Stimulated activated CD8-positive, alpha-beta memory T cell treated with anti-CD3 and anti-CD28 coated beads, Interleukin-7, amount 100 ng/mL, for 1 hour (primary cell): ENCODE measurements around the gene MAP2K4.
"Not testable (repeated sequence)": the region's sequence is repeated elsewhere in the genome, so short reads cannot be mapped to it uniquely, and the experiment has no call there.

Experiments
- DNase-seq, 2 donors: peaks; one replicate each; pipeline ENCODE4 v3.0.0-alpha.2; 2020; ENCODE audit warnings: low read depth in 2 of 2

The MAP2K4 gene

GRCh38 chr17:12020642-12021622 is at the start of gene MAP2K4:
MAP2K4 (plus strand) TSS chr17:12020877; CDS start chr17:12020887, 10 bp downstream.
- DNase-seq: peak; percentile 96 to 97

GRCh38 chr17:11972741-11973140 is 47.9 kb upstream of the MAP2K4 start:
- DNase-seq: not testable (repeated sequence)

- no peak for DNase-seq
Observed at GRCh38 chr17:11979795-11980194, 40.9 kb upstream of the MAP2K4 start.

DNA sequence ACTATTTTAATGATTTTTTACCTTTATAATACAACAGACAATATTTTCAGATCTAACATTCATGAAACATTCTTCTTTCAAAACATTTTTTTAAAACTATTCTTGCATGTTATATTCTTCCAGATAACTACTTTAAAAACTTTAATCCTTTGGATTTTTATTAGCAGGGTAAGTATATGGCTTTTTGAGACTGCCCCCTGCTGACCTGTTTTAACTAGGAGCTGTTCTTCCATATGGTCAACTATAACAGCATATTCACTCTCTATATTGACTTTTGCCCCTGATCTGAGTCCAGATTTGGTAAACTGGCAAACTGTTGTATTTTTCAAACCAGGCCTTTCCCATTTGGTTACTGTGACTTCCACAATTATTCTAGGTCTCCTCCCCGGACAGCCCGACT is 39.9 kb upstream of the MAP2K4 start:
- DNase-seq: no peak

GRCh38 chr17:11981862-11982261 is 38.8 kb upstream of the MAP2K4 start:
- DNase-seq: no peak

DNA sequence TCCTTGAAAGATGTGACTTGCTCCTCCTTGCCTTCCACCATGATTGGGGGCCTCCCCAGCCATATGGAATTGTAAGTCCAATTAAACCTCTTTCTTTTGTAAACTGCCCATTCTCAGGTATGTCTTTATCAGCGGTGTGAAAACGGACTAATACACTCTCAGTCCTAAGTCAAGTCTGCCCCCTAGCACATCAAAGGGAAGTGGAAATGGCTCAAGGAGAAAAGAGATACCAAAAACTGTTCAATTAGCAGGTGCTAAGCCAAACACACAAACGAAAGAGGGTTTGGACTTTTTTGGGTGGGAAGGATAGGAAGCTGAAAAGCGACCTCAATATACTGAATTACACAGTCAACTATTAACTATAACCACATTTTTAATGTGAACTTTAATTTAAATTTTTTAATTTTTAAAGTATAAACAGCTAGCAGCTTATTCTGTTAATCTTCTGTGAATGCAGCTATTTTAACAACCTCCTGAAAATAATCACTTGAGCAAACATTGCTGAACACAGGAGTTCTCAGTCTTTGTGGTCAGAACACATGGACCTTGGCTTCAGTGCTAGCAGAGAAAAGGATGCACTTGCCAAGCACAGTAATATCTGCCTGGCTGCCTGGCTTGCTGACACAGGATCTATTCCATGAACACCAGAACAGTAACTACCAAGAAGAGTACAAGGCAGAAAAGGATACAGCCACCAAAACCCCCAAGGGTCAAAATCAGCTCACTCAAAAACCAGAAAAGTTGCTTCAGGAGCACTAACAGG is 34.3 kb upstream of the MAP2K4 start:
- DNase-seq: no peak

DNA sequence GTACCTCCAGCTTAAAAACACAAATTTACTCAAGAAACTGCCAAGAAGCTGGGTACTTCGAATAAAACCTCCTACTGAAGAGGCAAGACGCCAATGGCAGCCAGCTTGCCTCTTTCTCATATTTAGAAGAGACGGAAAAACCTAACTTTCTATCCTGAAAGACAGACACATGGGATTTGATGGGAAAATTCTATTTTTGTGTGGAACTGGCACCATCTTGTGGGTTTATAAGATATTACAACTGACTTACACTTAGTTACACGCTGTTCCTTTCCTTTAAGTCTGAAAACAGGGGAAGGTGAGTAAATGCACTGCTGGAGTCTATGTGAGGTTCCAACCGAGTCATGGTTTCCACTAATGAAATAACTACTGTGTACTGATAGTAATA is 33.7 kb upstream of the MAP2K4 start:
- no peak for DNase-seq

DNA sequence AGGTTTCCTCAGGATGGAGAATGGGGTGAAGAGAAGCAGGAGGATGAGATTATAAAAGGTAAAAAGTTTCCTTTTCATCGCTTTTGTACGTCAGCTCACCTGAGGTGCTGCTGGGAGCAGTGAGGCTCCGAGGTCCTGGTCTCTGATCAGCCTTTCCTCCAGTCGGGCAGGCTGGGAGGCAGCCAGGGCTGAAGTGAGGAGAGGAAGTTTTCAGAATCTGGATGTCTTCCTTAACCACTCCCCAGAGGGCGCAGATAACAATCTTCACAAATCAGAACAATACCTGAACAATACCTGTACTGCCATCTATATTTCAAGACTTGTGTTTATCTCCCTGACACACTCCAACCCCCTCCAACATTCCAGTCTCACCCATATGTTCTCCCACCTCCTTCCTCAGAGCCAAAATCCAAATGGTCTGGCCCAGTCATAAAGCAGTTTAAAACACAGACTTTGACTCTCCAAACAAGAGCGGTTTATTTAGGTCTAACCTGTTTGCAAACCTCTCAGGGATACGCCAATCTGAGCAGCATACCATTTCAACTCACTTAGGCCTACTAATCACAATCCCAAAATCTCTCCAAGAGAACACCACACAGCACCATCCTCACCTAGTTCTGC is 30.2 kb upstream of the MAP2K4 start:
- DNase-seq: no peak

- DNase-seq: no peak
Observed at GRCh38 chr17:11991461-11991860, 29.2 kb upstream of the MAP2K4 start.

GRCh38 chr17:11996722-11997146 is 23.9 kb upstream of the MAP2K4 start:
- DNase-seq: peak; percentile 13

DNA sequence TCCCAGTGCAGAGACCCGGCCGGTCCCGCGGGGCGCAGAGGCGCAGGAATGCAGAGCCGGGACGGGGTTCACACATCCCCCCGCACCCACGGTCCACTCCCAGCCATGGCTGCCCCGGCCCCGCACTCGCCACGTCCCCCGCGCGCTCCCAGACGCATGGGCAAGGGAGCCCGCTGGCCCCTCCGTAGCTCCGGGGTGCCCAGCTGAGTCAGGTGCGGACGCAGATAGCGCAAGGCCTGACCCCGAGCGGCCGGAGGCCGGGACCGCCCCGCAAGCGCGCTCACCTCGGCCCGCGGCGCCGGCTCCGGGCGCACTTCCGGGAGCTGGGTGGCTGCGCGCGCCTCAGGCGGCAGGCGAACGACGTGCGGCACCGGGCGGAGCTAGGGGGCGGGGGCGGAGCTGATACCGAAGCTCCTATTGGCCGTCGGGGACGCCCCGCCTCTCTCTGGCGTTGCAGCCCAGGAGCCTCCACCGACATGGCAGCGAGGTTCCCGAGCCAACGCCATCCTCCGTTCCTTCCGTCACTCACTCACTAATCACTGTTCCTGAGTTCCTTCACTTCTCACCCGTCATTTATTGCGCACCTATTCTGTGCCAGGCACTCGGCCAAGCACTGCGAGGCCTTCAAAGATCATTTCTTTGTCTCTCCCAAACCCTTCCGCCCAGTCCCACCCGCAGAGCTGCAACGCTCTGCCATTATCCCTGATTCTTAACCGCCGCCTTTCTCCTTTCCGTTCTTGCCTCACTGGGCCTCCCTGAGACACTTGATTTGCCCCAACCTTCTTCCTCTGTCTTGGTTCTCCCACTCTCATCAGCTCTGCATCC is 23.3 kb upstream of the MAP2K4 start, which contains the start of gene ZNF18:
ZNF18 (minus strand) TSS at position 329 of the 825 bp plus-strand sequence. CDS start 4,646 bp downstream, outside the sequence.
- peak; percentile 87 to 88 for DNase-seq

DNA sequence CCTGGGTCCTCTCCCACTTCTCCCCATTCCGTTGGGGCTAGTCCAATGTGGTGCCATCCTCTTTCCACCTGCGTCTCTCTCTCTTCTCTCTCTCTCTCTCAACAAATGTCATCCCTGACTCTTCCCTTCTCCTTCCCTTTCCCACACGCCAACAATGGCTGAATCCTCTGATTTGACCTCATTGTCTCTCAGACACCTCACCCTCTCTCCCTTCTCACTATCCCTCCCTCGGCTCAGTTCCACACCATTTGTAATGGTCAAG is 22.8 kb upstream of the MAP2K4 start:
- DNase-seq: no peak

DNA sequence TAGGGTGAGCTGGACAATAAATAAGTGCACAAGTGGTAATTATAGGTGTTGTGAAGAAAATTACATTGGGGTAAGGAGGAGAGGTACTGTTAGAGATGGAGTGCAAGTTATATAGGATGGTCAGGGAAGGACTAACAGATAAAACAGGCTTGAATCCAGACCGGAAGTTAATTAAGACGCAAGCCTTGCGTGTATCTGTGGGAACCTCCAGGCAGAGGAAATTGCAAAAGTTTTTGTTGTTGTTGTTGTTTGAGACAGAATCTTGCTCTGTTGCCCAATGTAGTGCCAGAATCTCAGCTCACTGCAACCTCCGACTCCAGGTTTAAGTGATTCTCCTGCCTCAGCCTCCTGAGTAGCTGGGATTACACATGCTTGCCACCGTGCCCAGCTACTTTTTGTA is 21.0 kb upstream of the MAP2K4 start:
- no peak for DNase-seq

GRCh38 chr17:12007466-12007865 is 13.2 kb upstream of the MAP2K4 start:
- DNase-seq: no peak

GRCh38 chr17:12021623-12022140 is 1.0 kb downstream of the MAP2K4 start:
- no peak for DNase-seq

DNA sequence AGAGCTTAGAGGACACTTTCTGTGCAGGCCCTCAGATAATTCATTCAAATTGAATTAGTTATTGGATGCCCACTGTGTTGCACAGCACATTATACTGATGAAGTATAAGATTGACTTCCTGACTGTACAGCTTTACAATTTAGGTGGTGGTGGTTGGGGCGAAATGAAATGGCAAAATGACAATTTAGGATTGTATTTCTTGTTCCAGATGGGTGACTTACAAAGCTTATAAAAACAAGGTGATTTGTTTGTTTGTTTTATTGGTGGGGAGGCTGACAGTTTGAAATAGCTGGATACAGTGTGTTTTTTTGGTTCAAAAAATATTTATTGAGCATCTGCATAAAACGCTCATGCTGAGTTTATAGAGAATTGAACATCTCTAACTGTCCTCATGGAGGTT is 1.6 kb downstream of the MAP2K4 start:
- DNase-seq: no peak

DNA sequence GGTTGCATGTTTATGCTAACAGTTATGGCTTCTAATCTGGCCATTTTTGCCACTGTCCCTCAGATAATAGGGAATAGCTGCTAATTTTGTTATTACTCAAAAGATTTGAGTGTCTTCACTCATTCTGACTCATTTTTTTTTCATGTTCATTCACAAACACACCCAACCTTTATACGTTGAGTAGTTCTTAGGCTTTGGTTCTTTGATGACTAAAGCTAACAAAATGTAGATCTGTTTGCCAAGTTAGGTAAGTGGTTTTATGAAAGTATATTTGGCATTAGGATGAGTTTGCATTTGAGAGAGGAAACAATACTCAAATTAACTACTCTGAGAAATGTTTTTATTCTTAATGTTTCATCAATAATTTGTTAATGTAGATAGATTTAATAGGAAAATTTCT is 3.6 kb downstream of the MAP2K4 start:
- no peak for DNase-seq

DNA sequence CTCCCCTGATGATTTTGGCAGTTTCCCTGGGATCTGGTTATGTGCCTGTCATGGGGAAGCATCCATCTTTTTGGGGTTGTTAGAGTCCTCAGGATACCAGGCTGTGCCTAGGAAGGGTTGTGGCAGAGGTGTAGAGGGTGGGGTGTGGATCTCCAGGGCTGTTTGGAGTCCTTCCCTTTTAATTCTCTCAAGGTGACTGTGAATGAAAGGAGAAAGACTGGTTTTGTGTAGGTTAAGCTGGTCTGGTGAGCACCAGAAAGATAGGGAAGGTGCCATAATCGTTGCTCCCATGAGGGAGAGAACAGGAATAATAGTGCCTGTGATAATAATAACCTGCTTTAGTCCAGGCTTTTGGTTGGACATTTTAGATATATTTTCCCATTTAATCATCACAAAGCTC is 7.0 kb downstream of the MAP2K4 start:
- DNase-seq: no peak

DNA sequence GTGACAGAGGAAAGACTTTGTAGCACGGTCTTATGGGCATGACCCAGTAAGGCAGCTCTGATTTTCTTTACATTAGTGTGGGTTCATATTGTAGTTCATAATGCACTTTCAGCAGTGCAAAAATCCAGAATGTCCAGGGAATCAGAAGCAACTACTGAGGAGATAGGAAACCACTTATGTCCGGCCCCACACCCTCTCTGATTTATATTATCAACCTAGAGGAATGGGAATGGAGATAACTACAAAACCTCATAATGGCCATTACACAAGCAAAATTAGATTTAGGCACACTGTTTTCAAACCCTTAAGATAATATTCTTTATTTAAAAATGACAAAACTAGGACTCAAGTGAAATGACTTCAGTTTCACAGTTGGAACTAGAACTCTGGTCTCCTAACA is 7.9 kb downstream of the MAP2K4 start:
- no peak for DNase-seq

- DNase-seq: no peak
Observed at GRCh38 chr17:12034538-12034937, 13.9 kb downstream of the MAP2K4 start.

DNA sequence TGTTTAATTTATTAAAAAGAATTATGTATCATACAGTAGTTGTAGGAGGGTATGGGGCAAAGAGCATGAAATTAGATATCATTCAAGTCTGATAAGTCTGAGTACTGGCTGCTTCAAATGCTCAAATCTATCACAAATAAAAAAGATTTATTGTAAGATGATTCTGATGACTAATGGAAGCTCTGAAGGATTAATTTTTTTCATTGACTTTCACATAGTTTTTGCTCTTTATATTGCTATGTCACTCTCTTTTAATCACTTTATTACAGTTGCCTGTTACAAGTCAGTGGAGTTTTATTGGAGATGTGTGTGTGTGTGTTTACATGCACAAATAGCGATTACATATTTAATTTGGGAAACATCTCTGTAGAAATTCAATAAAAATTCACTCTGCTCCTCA is 15.0 kb downstream of the MAP2K4 start:
- DNase-seq: no peak
